Inflammatory macrophage (primary cell): ENCODE measurements around the gene SMCO4.
"Not testable (repeated sequence)": the region's sequence is repeated elsewhere in the genome, so short reads cannot be mapped to it uniquely, and the experiment has no call there.

ENCODE experiments used
- DNase-seq, 2 donors: peaks; one replicate each; pipeline ENCODE4 v3.0.0-alpha.2; 2020 to 2022

Gene SMCO4

GRCh38 chr11:93560199-93560932, 17.2 kb upstream of the SMCO4 start:
- no peak for DNase-seq

DNA sequence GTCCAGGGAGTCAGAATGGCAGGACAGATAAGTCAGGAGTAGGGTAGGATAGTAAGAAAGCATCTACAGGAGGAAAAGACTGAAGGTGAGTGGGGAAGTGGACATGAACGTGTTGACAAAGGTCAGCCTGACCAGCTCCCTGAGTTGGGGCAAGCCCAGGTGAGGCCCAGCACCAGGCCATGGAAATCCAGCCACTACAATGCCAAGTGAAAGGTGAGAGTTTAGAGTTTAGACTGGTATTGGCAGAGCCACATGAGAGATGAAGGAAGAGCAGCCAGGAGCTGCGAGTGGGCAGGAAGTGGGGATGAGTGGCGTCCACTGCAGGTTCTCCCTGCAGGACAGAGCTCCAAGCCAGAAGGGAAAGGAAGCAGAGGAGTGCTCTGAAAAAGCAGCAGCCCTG, 16.5 kb upstream of the SMCO4 start:
- no peak for DNase-seq

DNA sequence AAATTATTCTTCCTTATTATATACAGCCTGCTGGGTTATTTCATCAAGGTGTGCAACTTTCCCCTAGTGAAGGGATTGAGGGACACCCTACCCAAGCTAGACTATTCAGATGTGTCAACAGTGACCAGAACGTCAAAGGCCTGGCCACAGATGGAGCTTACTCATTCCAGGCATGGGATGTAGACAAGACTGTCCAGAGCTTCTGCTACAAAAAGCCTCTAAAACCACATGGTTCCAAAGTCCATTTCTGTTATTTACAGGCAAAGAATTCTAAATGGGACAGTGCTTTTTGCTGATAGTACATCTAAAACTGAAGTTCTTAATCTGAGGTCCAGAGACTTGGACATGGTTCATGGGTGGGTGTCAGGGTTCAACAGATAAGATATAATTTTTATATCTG, 9.7 kb upstream of the SMCO4 start:
- no peak for DNase-seq

GRCh38 chr11:93549976-93550375, 6.8 kb upstream of the SMCO4 start:
- no peak for DNase-seq

DNA sequence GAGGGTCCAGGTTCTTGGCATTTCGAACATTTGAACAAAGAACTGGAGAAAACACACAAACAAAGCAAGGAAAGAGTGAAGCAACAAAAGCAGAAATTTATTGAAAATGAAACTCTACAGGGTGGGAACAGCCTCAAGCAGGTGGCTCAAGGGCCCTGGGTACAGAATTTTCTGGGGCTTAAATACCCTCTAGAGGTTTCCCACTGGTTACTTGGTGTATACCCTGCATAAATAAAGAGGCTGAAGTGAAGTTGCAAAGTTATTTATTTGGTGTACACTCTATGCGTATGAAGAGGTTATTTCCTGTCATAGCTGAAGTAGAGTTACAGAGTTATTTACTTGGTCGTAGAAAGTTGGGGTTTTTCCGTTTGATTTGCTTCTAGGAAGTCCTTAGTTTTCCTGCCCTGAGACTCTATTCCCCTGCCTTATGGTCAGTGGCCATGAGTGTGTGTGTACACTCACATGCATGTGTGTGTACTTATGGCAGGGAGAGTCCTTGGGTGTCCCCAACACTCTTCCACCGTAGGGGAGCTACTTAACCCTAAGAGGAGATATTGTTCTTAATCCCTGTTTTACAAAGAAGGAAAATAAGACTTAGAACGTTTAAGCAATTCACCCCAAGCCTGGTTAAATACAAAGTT, 5.6 kb upstream of the SMCO4 start:
- DNase-seq = no peak

DNA sequence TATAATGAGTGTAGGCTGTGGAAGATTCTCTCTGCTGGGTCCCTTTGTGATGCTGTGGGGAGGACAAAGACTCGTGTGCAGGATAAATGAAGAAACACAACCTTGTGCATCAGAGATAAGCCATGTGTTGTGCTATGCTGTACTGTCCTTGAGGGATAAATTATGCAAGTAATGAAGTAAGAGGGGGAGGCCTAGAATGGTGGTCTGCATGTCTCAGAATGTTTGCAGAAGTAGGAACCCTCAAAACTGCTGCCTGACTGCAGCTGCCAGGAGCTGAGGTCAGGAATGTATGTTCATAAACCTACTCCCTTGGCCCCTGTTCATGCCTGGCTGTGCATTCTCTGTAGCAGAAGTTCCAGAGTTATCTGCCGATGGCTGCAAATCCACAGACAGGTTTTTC, 4.6 kb upstream of the SMCO4 start:
- DNase-seq = no peak

DNA sequence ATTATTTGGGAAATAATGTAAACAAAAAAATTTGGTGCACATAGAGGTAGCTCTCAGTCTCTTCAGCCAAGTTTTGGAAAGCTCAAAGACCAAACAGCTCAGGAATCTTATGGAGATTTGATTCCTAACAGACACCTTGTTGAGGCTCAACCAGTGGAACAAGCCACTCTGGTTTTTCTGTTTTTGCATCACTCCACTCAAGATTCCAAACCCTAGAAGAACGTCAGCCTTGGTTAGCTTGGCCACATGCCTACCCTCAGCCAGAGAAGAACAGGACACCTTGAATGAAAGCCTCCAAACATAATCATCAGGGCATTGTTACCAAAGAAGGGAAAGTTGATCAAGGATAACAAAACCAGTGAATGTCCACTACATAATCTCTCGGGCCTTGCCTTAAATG, 3.8 kb upstream of the SMCO4 start:
- no peak for DNase-seq

DNA sequence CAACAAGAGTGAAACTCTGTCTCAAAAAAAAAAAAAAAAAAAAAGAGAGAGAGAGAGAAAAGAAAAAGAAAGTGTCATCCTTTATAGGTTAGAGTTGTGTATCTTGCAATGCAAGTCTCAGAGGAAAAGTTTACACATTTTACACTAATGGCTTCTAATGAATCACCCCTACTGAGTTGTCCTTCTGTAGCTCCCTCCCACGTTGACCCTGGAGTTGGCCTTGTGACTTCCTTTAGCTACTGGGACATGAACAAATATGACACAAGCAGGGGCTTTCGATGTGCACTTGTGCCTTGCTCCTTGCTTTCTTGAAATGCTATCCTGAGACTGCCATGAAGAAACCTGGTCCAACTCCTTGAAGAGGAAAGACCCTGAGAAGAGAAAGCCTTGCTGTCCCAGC, 2.4 kb upstream of the SMCO4 start:
- DNase-seq = peak; percentile 70 to 73

- peak in 1 of 2 donors; percentile 12 for DNase-seq
Measured at GRCh38 chr11:93542811-93543229, 371 bp downstream of the SMCO4 start.

GRCh38 chr11:93541884-93542810, 1.0 kb downstream of the SMCO4 start:
- DNase-seq = peak; percentile 82 to 93

- DNase-seq = peak; percentile 38 to 48
Measured at GRCh38 chr11:93540896-93541553, 2.2 kb downstream of the SMCO4 start.

GRCh38 chr11:93540337-93540736, 2.9 kb downstream of the SMCO4 start:
- DNase-seq = no peak

- peak; percentile 86 to 89 for DNase-seq
Measured at GRCh38 chr11:93537767-93538261, 5.4 kb downstream of the SMCO4 start.

DNA sequence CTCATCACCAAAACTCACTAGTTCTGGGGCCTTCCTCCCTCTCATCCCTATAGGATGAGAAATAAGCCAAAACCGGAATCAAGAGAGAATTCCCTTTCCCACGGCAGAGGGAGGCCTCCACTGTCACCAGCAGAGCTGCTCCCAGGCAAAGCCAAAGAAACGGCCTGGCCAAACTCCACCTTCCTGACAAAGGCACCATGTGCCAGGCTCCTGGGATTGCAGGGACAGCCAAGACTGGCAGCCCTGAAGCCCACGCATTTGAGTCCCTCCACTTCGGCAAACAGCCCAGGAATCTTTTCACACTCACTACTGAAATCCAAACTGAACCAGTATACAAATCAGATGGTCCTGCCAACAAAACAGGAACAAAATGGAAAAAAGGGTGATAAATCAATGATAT, 6.1 kb downstream of the SMCO4 start:
- no peak for DNase-seq

DNA sequence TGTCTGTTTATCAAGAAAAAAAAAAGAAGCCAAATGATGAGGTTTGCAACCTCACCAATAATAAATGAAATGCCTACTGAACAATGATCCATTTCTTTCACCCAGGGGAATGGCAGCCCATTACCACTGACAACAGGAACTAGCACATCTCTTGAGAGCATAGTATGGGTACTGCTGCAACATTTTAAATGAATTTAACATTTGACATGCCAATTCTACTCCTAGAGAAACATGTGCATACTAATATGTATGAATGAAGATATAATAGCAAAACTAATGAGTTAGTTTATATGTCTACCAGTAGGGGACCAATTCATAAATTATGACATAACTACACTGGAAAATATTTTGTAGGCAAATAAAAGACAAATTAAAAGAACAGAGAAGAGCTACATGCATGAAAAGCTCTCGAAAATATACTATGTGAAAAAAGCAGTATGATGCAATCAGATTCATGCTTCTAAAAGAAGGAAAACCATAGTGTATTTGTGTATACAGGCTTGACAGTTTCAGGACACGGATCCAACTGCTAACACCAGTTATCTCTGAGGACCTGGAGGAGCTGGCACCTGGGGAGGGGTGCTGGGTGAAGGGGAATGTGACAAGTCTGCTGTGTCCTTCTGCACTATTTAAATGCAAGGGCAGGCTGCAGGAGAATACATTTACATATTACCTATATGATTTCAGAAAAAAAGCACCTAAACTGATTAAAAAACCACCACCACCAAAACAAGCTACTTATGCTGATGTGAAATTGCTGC, 6.9 kb downstream of the SMCO4 start:
- DNase-seq = no peak

GRCh38 chr11:93535578-93535977, 7.6 kb downstream of the SMCO4 start:
- DNase-seq = not testable (repeated sequence)

- DNase-seq = no peak
Measured at GRCh38 chr11:93532806-93533205, 10.4 kb downstream of the SMCO4 start.

DNA sequence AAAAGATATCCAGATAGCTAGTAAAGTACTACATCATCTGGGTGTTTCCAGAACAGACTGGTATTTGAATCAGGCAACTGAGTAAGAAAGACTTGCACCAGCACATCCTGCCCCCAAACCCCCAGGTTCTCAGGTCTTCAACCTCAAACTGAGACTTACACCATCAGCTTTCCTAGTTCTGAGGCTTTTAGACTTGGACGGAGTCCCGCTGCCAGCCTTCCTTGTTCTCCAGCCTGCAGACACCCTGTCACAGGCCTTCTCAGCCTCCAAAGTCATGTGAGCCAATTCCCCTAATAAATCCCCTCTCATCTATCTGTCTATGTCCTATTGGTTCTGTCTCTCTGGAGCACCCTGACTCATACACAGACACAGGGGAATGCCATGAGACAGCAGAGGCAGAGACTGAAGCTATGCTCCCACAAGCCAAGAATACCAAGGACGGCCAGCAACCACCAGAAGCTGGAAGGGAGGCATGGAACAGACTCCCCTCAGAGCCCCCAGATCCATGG, 10.9 kb downstream of the SMCO4 start:
- no peak for DNase-seq

DNA sequence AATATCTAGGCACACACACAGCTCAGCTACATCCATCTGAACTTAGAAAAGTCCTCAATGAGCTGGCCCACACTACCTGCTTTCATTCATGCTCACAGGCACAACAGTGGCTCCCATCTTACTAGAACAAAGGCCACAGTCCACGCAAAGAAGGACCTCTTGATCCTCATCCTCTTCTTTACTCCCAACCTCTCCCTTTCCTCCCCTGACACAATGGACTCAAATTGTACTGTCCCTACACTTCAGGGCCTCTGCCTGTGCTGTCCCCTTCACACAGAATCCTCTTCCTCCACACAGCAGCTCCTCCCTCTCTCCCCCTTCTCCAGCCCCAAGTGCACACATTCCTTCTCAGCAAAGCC, 12.7 kb downstream of the SMCO4 start:
- DNase-seq = no peak

DNA sequence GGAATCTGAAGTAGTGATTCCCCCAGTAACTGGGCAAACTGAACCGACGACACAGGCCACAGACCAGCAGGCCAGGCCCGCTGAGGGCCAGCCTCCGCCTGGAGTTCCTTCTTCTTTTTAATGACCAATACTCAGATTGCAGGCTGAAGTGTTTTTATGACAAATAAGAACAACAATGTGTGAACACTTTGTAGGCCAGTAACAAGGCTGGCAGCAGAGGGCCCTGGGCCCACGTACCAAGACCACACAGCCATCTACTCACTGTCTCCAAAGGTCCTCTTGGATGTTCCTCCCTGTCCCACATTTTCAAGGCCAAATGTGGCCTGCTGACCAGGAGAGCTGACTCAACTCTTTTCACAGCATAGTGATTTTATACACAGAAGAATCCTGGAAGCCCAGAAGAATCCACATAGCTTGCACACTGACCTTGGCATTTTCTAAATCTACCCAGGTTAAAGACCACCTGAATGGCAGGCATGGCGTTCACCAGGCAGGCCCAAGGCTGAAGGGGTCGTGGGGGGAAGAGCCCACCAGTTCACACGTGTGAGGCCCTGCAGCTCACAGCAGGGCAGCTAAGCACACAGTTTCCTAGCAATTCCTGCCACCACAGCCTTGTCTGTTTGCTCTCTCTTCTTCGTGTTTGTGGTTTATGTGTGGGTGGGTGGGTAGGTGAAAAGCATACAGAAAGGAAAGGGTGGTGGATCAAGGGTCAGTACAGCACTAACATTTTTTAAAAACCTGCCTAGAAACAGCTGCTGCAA, 13.3 kb downstream of the SMCO4 start:
- peak; percentile 74 to 85 for DNase-seq
